HepG2 (cell line): ENCODE measurements around the gene EFL1. TPM values are rescaled to one million over a fixed set of nuclear protein-coding genes. Genes with fewer than 3 reads are reported as not detected.

Experiments
- CBX1 ChIP-seq: IDR thresholded peaks from one replicate; pipeline ENCODE4 v1.6.1; 2016; ENCODE audit warnings: antibody characterized with exemption, low read depth
- CENPX ChIP-seq: sonication (generic); formaldehyde crosslinking; IDR thresholded peaks from 2 replicates; pipeline ENCODE4 v1.9.0; 2021; ENCODE audit warnings: mild to moderate bottlenecking, missing genetic modification reagents, moderate library complexity
- CHD4 ChIP-seq: fragments of 200-600 bp; sonication (generic); IDR thresholded peaks from 2 replicates; pipeline ENCODE4 v1.7.0; 2017; ENCODE audit warnings: mild to moderate bottlenecking, low read length, borderline replicate concordance
- CREB3 ChIP-seq: sonication (generic); formaldehyde crosslinking; IDR thresholded peaks from 2 replicates; pipeline ENCODE4 v1.5.0; 2020; ENCODE audit warnings: missing genetic modification reagents
- ETV6 ChIP-seq: sonication (generic); formaldehyde crosslinking; conservative IDR thresholded peaks from 2 replicates; pipeline ENCODE4 v1.4.0; 2020; ENCODE audit warnings: missing genetic modification reagents
- FLYWCH1 ChIP-seq: sonication (generic); formaldehyde crosslinking; IDR thresholded peaks from 2 replicates; pipeline ENCODE4 v1.8.1; 2023; ENCODE audit warnings: mild to moderate bottlenecking, missing genetic modification reagents
- GMEB1 ChIP-seq: sonication (generic); formaldehyde crosslinking; IDR thresholded peaks from 2 replicates; pipeline ENCODE4 v1.5.1; 2020; ENCODE audit warnings: missing genetic modification reagents, mild to moderate bottlenecking, borderline replicate concordance
- IKZF4 ChIP-seq: sonication (generic); formaldehyde crosslinking; IDR thresholded peaks from 2 replicates; pipeline ENCODE4 v1.5.1; 2020; ENCODE audit warnings: borderline replicate concordance, mild to moderate bottlenecking, low read depth, missing genetic modification reagents; ENCODE audit errors: not compliant biosample characterization
- KLF9 ChIP-seq: IDR thresholded peaks from 2 replicates; pipeline ENCODE4 v1.6.1; 2016; ENCODE audit warnings: low read depth
- MBNL3 ChIP-seq: fragments of 250-450 bp; sonication (Bioruptor Pico); conservative IDR thresholded peaks from 2 replicates; pipeline ENCODE4 v1.8.0; 2022; ENCODE audit warnings: mild to moderate bottlenecking, inconsistent platforms
- MNT ChIP-seq: fragments of 450-650 bp; IDR thresholded peaks from 2 replicates; pipeline ENCODE4 v1.6.1; 2016
- NFKBIZ ChIP-seq: IDR thresholded peaks from 2 replicates; pipeline ENCODE4 v1.6.1; 2018; ENCODE audit warnings: missing genetic modification reagents, missing compliant biosample characterization
- RBM22 ChIP-seq: fragments of 200-400 bp; formaldehyde crosslinking; optimal IDR thresholded peaks from 2 replicates; pipeline ENCODE3; 2017; ENCODE audit warnings: mild to moderate bottlenecking, low read length, moderate library complexity
- RCOR2 ChIP-seq: IDR thresholded peaks from 2 replicates; pipeline ENCODE4 v1.6.1; 2016; ENCODE audit warnings: missing biosample characterization, missing genetic modification reagents
- SIN3B ChIP-seq: fragments of 150-350 bp; IDR thresholded peaks from 2 replicates; pipeline ENCODE4 v1.6.1; 2014; ENCODE audit warnings: low read length
- TRIM22 ChIP-seq: fragments of 450-650 bp; IDR thresholded peaks from 2 replicates; pipeline ENCODE4 v1.6.1; 2017
- TSC22D2 ChIP-seq: sonication (generic); formaldehyde crosslinking; IDR thresholded peaks from 2 replicates; pipeline ENCODE4 v1.5.1; 2020; ENCODE audit warnings: missing genetic modification reagents, mild to moderate bottlenecking, borderline replicate concordance
- ZBTB14 ChIP-seq: sonication (generic); formaldehyde crosslinking; IDR thresholded peaks from 2 replicates; pipeline ENCODE4 v1.4.0; 2020; ENCODE audit warnings: missing genetic modification reagents
- ZFP90 ChIP-seq: sonication (generic); formaldehyde crosslinking; IDR thresholded peaks from 2 replicates; pipeline ENCODE4 v1.8.0; 2022; ENCODE audit warnings: missing genetic modification reagents, mild to moderate bottlenecking, inconsistent platforms, borderline replicate concordance
- ZNF101 ChIP-seq: sonication (generic); formaldehyde crosslinking; IDR thresholded peaks from 2 replicates; pipeline ENCODE4 v1.4.0; 2020; ENCODE audit warnings: mild to moderate bottlenecking, low read depth, missing genetic modification reagents, borderline replicate concordance
- ZNF331 ChIP-seq: sonication (generic); formaldehyde crosslinking; IDR thresholded peaks from 2 replicates; pipeline ENCODE4 v1.4.0; 2020; ENCODE audit warnings: missing genetic modification reagents
- ZNF337 ChIP-seq: sonication (generic); formaldehyde crosslinking; IDR thresholded peaks from 2 replicates; pipeline ENCODE4 v1.5.1; 2020; ENCODE audit warnings: missing genetic modification reagents, low read depth, mild to moderate bottlenecking, borderline replicate concordance
- ZNF430 ChIP-seq: sonication (generic); formaldehyde crosslinking; IDR thresholded peaks from 2 replicates; pipeline ENCODE4 v1.9.0; 2021; ENCODE audit warnings: mild to moderate bottlenecking, missing genetic modification reagents
- ZNF451 ChIP-seq: sonication (generic); formaldehyde crosslinking; IDR thresholded peaks from 2 replicates; pipeline ENCODE4 v1.5.0; 2020; ENCODE audit warnings: mild to moderate bottlenecking, missing genetic modification reagents
- ZNF672 ChIP-seq: sonication (generic); formaldehyde crosslinking; IDR thresholded peaks from 2 replicates; pipeline ENCODE4 v1.8.1; 2022; ENCODE audit warnings: missing genetic modification reagents
- ZNF709 ChIP-seq: sonication (generic); formaldehyde crosslinking; IDR thresholded peaks from 2 replicates; pipeline ENCODE4 v1.5.0; 2020; ENCODE audit warnings: mild to moderate bottlenecking, missing genetic modification reagents
- ZNF737 ChIP-seq: sonication (generic); formaldehyde crosslinking; IDR thresholded peaks from 2 replicates; pipeline ENCODE4 v1.5.0; 2020; ENCODE audit warnings: missing genetic modification reagents, mild to moderate bottlenecking, borderline replicate concordance
- polyA plus RNA-seq, 8 experiments: library from polyadenylated mRNA; depleted of rRNA in 3 of 8; stranded (reverse) in 7 of 8; unstranded in 1 of 8; fragments of >200 nt; fragmentation: Illumina TruSeq in 4 of 8; extraction: Trizol in 4 of 8; gene quantifications; 2 replicates each; pipeline versions ENCODE4 v1.2.1 to v1.2.3, GENCODE V29; 2011 to 2016; ENCODE audit warnings: low read depth in 4 of 8, missing spikeins in 1 of 8, mixed read lengths in 1 of 8; ENCODE audit not compliant: insufficient read depth in 1 of 8
- total RNA-seq, 5 experiments: library from RNA; depleted of rRNA; stranded (reverse); fragments of >200 nt; fragmentation: Illumina TruSeq; extraction: Trizol; gene quantifications; 2 replicates each; pipeline ENCODE4 v1.2.3, GENCODE V29; 2016; ENCODE audit warnings: low read depth in 1 of 5

EFL1 gene
- total and polyA plus RNA-seq, 2 of the 13 experiments (the other 11 are each of a cell fraction or from before 2014, with no cell fraction given) = 6.4 to 12.0 TPM

GRCh38 chr15:82263350-82263749 is 816 bp upstream of the EFL1 start (continued):
- TF ChIP-seq MNT (peak; percentile 21; the same call in 1 of the 2 replicates), CHD4 (no peak), IKZF4 (CRISPR knock-in tag) (no peak), RCOR2 (CRISPR knock-in tag) (peak; percentile 88), ZNF331 (CRISPR knock-in tag) (peak; percentile 69), TRIM22 (no peak), MBNL3 (CRISPR knock-in tag) (no peak), ZNF737 (CRISPR knock-in tag) (no peak), GMEB1 (CRISPR knock-in tag) (no peak), KLF9 (no peak), ZNF101 (CRISPR knock-in tag) (no peak), ZBTB14 (no peak), TSC22D2 (CRISPR knock-in tag) (no peak), SIN3B (no peak), CBX1 (no peak), ZFP90 (CRISPR knock-in tag) (no peak), ZNF337 (CRISPR knock-in tag) (no peak), ZNF451 (CRISPR knock-in tag) (no peak), FLYWCH1 (no peak), ZNF430 (CRISPR knock-in tag) (no peak), ETV6 (CRISPR knock-in tag) (no peak), CREB3 (CRISPR knock-in tag) (no peak), NFKBIZ (CRISPR knock-in tag) (peak; percentile 71; the same call in 1 of the 2 replicates), ZNF672 (no peak), CENPX (CRISPR knock-in tag) (no peak), RBM22 (no peak), ZNF709 (CRISPR knock-in tag) (no peak)
